Upper lobe of left lung (tissue), 6 donors: ENCODE data around the gene ARAP1. TPM values are rescaled to one million over a fixed set of nuclear protein-coding genes. Genes with fewer than 3 reads are reported as not detected.

Experiments
- ATAC-seq, 2 donors: fragments of 200-7000 bp; cut with Tn5 transposase; one replicate each; pipeline ENCODE4 v1.9.1; 2022; ENCODE audit warnings: mild to moderate bottlenecking in 2 of 2, moderate library complexity in 2 of 2; ENCODE audit not compliant: low FRiP score in 2 of 2
- DNase-seq, 2 donors: peaks; one replicate each; pipeline ENCODE4 v3.0.0-alpha.2; 2019 to 2020
- H3K27ac ChIP-seq, 4 donors: fragments of 200-600 bp; sonication (generic); one replicate each; pipeline ENCODE4 v1.5.1; 2016 to 2019
- H3K27me3 ChIP-seq, 4 donors: fragments of 200-600 bp; sonication (generic); one replicate each; pipeline ENCODE4 v1.5.1; 2017 to 2019
- H3K36me3 ChIP-seq, 4 donors: fragments of 200-600 bp; sonication (generic); one replicate each; pipeline ENCODE4 v1.5.1; 2016 to 2019
- H3K4me1 ChIP-seq, 4 donors: fragments of 200-600 bp; sonication (generic); one replicate each; pipeline ENCODE4 v1.5.1; 2018 to 2019
- H3K4me3 ChIP-seq, 4 donors: fragments of 200-600 bp; sonication (generic); one replicate each; pipeline ENCODE4 v1.5.1; 2017 to 2019; ENCODE audit warnings: mild to moderate bottlenecking in 2 of 4, moderate library complexity in 1 of 4
- H3K9me3 ChIP-seq, 4 donors: fragments of 200-600 bp; sonication (generic); one replicate each; pipeline ENCODE4 v1.5.1; 2018 to 2019
- CTCF ChIP-seq, 6 experiments: fragments of 450-650 bp in 4 of 6; fragments of 200-600 bp in 2 of 6; sonication (generic) in 2 of 6; IDR thresholded peaks; one replicate each; pipeline ENCODE4 v1.5.1; 2016 to 2019; ENCODE audit warnings: antibody characterized with exemption in 6 of 6
- EP300 ChIP-seq, 4 donors: sonication (generic); formaldehyde crosslinking; IDR thresholded peaks; one replicate each; pipeline ENCODE4 v1.5.1; 2017; ENCODE audit warnings: antibody characterized with exemption in 4 of 4, control low read depth in 2 of 4
- POLR2A ChIP-seq, 4 donors: fragments of 450-650 bp; IDR thresholded peaks; one replicate each; pipeline ENCODE4 v1.5.1; 2016 to 2017; ENCODE audit warnings: antibody characterized with exemption in 4 of 4, mild to moderate bottlenecking in 2 of 4
- POLR2AphosphoS5 ChIP-seq, 2 donors: sonication (generic); formaldehyde crosslinking; IDR thresholded peaks; one replicate each; pipeline ENCODE4 v1.5.1; 2017; ENCODE audit warnings: antibody characterized with exemption in 2 of 2
- WGBS, 2 donors: methylation state at CpG; one replicate each; pipeline ENCODE4 v1.1.5; 2017 to 2018; 5-methylcytosine and 5-hydroxymethylcytosine counted together
- total RNA-seq, 6 donors: library from RNA; depleted of rRNA in 4 of 6; stranded (reverse); fragments of >200 nt in 4 of 6; gene quantifications; one replicate each; pipeline versions ENCODE4 v1.1.0 to v1.2.1, GENCODE V29; 2016 to 2021
- donor health status: DM: no; HTN: no; CAD: no; lungs with moderate emphysema.
- donor health status: DM: no; HTN: yes; CAD: no; lungs with severe emphysema.

The ARAP1 gene
- total RNA-seq, 6 donors from 2014 or later: 217 to 1,154 (median 269) TPM

- ATAC-seq (no peak), DNase-seq (no peak)
- Histone ChIP-seq H3K27me3 (peaks cover 0 to 8% (median 5%) of the 10 kb centered on the region in 4 donors), H3K4me1 (no peaks in the 10 kb centered on the region), H3K4me3 (no peak overlapping the region), H3K27ac (no peak overlapping the region), H3K36me3 (no peaks in the 10 kb centered on the region), H3K9me3 (peaks cover 5 to 9% (median 8%) of the 10 kb centered on the region in 4 donors)
- TF ChIP-seq POLR2AphosphoS5 (IDR thresholded peaks at IDR 0.05): no peak
- TF ChIP-seq EP300 (IDR thresholded peaks at IDR 0.05): no peak
- TF ChIP-seq CTCF (IDR thresholded peaks at IDR 0.05): no peak
- TF ChIP-seq POLR2A (IDR thresholded peaks at IDR 0.05): no peak
- 30 to 59% methylated on average over 6 to 7 of the region's 7 CpGs for whole genome bisulfite sequencing, 2 donors
Measured at GRCh38 chr11:72668629-72669347, 83.4 kb downstream of the ARAP1 start.

- no peak for TF ChIP-seq POLR2A (IDR thresholded peaks at IDR 0.05)
- TF ChIP-seq POLR2AphosphoS5 (IDR thresholded peaks at IDR 0.05): no peak
- TF ChIP-seq CTCF (IDR thresholded peaks at IDR 0.05): no peak
- TF ChIP-seq EP300 (IDR thresholded peaks at IDR 0.05): no peak
- Histone ChIP-seq H3K9me3 (peaks cover 5 to 9% (median 8%) of the 10 kb centered on the region in 4 donors), H3K4me3 (no peak overlapping the region), H3K4me1 (no peaks in the 10 kb centered on the region), H3K36me3 (no peaks in the 10 kb centered on the region), H3K27ac (no peak overlapping the region), H3K27me3 (no peaks in the 10 kb centered on the region)
- no peak for DNase-seq
- ATAC-seq: no peak
- 37 to 42% methylated on average over 6 of the region's 6 CpGs for WGBS, 2 donors
Measured at GRCh38 chr11:72665911-72666472, 86.2 kb downstream of the ARAP1 start.

DNA sequence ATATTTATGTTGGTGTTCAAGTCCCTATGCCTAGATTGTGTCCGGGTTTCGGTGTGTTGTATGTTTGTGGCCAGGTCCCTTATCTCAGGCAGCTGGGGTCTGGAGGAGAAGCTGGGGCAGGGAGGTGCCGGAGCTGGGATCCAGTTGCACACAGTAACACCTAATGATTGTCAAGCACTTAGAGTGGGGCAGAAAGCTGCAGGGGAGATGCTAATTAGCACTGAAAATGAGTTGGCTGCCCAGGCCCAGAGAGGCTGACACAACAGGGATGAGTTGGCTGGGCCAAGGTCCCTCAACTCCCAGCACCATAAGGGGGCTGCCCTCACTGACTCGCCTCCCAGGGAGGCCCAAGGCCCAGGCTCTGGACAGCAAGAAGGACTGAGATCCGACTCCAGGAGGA is 90.2 kb downstream of the ARAP1 start:
- TF ChIP-seq POLR2AphosphoS5 (IDR thresholded peaks at IDR 0.05) (no peak), CTCF (IDR thresholded peaks at IDR 0.05) (no peak), EP300 (IDR thresholded peaks at IDR 0.05) (no peak), POLR2A (IDR thresholded peaks at IDR 0.05) (no peak)
- no peak for ATAC-seq

DNA sequence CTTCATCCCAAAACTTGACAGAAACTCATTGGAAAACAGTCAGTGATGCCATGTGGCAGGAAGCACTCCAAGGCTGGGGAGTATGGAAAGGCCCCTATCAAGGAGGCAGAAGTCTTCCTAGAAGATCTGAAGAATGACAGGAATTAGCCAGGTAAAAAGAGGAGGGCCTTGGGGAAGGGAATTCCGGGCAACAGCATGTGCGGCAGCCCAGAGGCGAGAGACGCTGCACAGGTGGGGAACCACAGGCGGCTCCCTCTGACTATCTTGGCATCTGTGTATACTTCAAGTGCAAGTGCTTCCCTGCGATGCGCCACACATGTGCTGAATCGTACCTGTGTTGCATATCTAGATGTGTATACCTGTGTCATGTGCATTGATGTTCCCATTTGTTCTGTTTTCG is 90.7 kb downstream of the ARAP1 start:
- H3K4me1 ChIP-seq: no peaks in the 10 kb centered on the region
- H3K36me3 ChIP-seq: no peaks in the 10 kb centered on the region
- TF ChIP-seq POLR2A (IDR thresholded peaks at IDR 0.05): no peak
- no peak for TF ChIP-seq POLR2AphosphoS5 (IDR thresholded peaks at IDR 0.05)
- no peak for TF ChIP-seq CTCF (IDR thresholded peaks at IDR 0.05)
- no peak for TF ChIP-seq EP300 (IDR thresholded peaks at IDR 0.05)
- no peak overlapping the region for H3K27ac ChIP-seq
- H3K9me3 ChIP-seq: no peaks in the 10 kb centered on the region
- no peaks in the 10 kb centered on the region for H3K27me3 ChIP-seq
- no peak overlapping the region for H3K4me3 ChIP-seq
- ATAC-seq (no peak), DNase-seq (no peak)
- 76 to 79% methylated on average over 9 of the region's 9 CpGs for WGBS, 2 donors

More for the DNA sequence above, 90.2 kb downstream of the ARAP1 start:
- no peak overlapping the region for H3K4me3 ChIP-seq
- H3K4me1 ChIP-seq: no peaks in the 10 kb centered on the region
- H3K36me3 ChIP-seq: no peaks in the 10 kb centered on the region
- no peaks in the 10 kb centered on the region for H3K9me3 ChIP-seq
- no peaks in the 10 kb centered on the region for H3K27me3 ChIP-seq
- WGBS, 2 donors: 66 to 71% methylated on average over 4 to 5 of the region's 5 CpGs
- no peak overlapping the region for H3K27ac ChIP-seq
- DNase-seq: no peak
